Activated gamma-delta T cell treated with anti-CD3 and anti-CD28 coated beads, Interleukin-2, amount 50 U/mL, for 16 hours (primary cell): ENCODE measurements around the gene CEP162.
"Not testable (repeated sequence)": the region's sequence is repeated elsewhere in the genome, so short reads cannot be mapped to it uniquely, and the experiment has no call there.

Source experiments
- DNase-seq: peaks from one replicate; pipeline ENCODE4 v3.0.0-alpha.2; 2020; ENCODE audit warnings: low read depth

Gene CEP162

DNA sequence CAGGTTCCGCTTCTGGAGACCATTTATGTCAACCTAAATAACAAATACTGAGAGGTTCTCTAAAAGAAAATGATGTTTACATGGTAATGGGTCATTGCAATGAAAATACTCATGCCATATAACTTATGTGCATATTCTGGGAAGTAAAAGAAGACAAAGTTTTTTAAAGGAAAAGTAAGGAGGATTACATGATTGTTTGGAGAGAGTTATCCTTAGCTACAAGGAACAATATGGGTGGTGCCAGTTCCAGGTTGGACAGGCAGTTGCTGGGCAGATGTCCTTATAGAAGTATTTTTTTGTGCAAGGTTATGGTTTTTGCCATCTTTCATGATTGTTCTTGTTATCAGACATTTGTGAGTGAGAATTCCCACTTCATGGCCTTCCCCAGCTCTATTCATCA, 141.4 kb downstream of the CEP162 start:
- DNase-seq, result no peak

DNA sequence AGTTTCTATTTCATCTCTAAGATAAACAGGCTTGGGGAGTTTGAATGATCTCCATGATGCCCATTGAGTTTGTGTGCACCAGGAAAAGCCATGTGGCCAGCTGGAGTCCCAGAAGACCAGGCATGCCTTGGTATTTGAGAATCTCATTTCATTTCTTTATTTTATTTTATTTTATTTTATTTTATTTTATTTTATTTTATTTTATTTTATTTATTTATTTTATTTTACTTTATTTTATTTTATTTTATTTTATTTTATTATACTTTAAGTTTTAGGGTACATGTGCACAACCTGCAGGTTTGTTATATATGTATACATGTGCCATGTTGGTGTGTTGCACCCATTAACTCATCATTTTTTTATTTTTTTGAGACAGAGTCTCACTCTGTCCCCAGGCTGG, 142.7 kb downstream of the CEP162 start:
- not testable (repeated sequence) for DNase-seq

- no peak for DNase-seq
These were observed 144.7 kb downstream of the CEP162 start for GRCh38 chr6:84082689-84083265.

DNA sequence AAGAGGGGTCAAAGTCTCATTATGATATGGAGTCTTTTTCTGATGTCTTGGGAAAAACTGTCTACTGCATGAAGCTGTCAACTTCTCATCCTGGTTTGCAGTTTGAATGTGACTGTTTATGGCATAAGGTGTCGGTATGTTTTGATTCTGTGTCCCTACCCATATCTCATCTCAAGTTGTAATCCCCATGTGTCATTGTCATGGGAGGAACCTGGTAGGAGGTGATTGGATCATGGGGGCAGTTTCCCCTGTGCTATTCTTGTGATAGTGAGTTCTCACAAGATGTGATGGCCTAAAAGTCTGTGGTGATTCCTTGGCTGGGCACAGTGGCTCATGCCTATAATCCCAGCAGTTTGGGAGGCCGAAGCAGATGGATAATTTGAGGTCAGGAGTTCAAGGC, 146.2 kb downstream of the CEP162 start:
- no peak for DNase-seq

DNA sequence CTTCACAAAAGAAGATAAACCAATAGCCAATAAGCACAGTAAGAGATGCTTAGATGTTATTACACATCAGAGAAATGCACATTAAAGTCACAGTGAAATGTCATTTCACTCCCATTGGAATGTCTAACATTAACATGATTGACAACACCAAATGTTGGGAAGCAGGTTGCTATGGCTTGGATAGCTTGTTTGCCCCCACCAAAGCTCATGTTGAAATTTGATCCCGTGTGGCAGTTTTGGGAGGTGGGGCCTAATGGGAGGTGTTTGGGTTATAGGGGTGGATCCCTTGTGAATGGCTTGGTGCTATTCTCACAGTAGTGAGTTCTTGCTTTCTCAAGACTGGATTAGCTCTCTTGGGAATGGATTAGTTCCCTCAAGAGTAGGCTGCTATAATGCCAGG, 149.1 kb downstream of the CEP162 start:
- DNase-seq, result no peak

DNA sequence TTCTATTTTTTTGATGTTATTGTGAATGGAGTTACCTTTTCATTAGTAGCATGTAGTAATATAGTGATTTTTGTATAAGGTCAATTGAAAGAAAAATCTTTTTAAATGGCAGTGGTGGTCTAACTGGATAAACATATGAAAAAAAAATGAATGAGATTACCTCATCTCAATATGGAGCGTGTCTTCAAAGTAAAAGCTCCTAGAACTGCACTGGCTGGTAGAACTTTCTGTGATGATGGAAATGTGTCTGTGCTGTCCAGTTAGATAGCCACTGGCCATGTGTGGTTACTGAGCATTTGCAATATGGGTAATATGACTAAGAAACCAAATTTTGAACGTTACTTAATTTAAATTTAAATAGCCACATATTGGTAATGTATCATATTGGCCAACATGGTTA, 149.8 kb downstream of the CEP162 start:
- DNase-seq, result no peak

- DNase-seq, result no peak
These were observed 152.3 kb downstream of the CEP162 start for GRCh38 chr6:84074988-84075781.
